ENCODE data around the gene LRRC56.

- TF ChIP-seq CTCF (IDR thresholded peaks at IDR 0.05): no peak
- TF ChIP-seq POLR2A (IDR thresholded peaks at IDR 0.05): no peak
- TF ChIP-seq POLR2AphosphoS5 (IDR thresholded peaks at IDR 0.05): no peak
- TF ChIP-seq EP300 (IDR thresholded peaks at IDR 0.05): no peak
Observed at GRCh38 chr11:593347-593746, 56.0 kb downstream of the LRRC56 start.

All from gastroesophageal sphincter (tissue), 3 donors.